Testis (tissue), 3 donors: ENCODE data around the gene C1orf50. TPM values are rescaled to one million over a fixed set of nuclear protein-coding genes. Genes with fewer than 3 reads are reported as not detected.
A peak's percentile ranks its signal among the peaks of the same experiment; 100 is the strongest.

ENCODE experiments used
- DNase-seq: peaks from one replicate; pipeline ENCODE4 v3.0.0-alpha.2; 2019
- H3K27ac ChIP-seq, 2 donors: fragments of 200-600 bp; sonication (generic); one replicate each; pipeline ENCODE4 v1.5.1; 2019
- H3K27me3 ChIP-seq: fragments of 200-600 bp; sonication (generic); one replicate; pipeline ENCODE4 v1.5.1; 2019
- H3K36me3 ChIP-seq: fragments of 200-600 bp; sonication (generic); one replicate; pipeline ENCODE4 v1.5.1; 2017; ENCODE audit warnings: low read depth; ENCODE audit errors: missing control alignments
- H3K4me1 ChIP-seq: fragments of 200-600 bp; sonication (generic); one replicate; pipeline ENCODE4 v1.5.1; 2019
- H3K4me3 ChIP-seq, 2 donors: fragments of 200-600 bp; sonication (generic); one replicate each; pipeline ENCODE4 v1.5.1; 2017 to 2019
- H3K9me3 ChIP-seq: fragments of 200-600 bp; sonication (generic); one replicate; pipeline ENCODE4 v1.5.1; 2017
- CTCF ChIP-seq, 3 experiments: fragments of 450-650 bp in 2 of 3; fragments of 200-600 bp in 1 of 3; sonication (generic) in 1 of 3; IDR thresholded peaks; one replicate each; pipeline ENCODE4 v1.5.1; 2016 to 2019; ENCODE audit warnings: antibody characterized with exemption in 3 of 3, mild to moderate bottlenecking in 2 of 3, moderate library complexity in 1 of 3
- POLR2A ChIP-seq: fragments of 450-650 bp; IDR thresholded peaks from one replicate; pipeline ENCODE4 v1.6.1; 2017; ENCODE audit warnings: antibody characterized with exemption, mild to moderate bottlenecking, moderate library complexity
- WGBS, 2 donors: methylation state at CpG; one replicate each; pipeline ENCODE4 v1.1.5; 2018; 5-methylcytosine and 5-hydroxymethylcytosine counted together
- intact Hi-C: fragments of 100-400 bp; cut with DNase I; formaldehyde crosslinking; loops from one replicate; pipeline ENCODE4 v1.15.1; 2023; ENCODE audit warnings: low total_unique reads
- polyA plus RNA-seq: library from polyadenylated mRNA; stranded (reverse); fragments of 350-450 nt; fragmentation: Illumina TruSeq; extraction: RNeasy Lipid Tissue Mini Kit (QIAGEN cat#74804); gene quantifications from one replicate; pipeline ENCODE4 v1.2.3, GENCODE V29; 2014; ENCODE audit warnings: low read depth, low replicate concordance; ENCODE audit not compliant: insufficient read depth
- total RNA-seq, 2 donors: library from RNA; depleted of rRNA; stranded (reverse); fragments of >200 nt; gene quantifications; one replicate each; pipeline ENCODE4 v1.2.3, GENCODE V29; 2016

The C1orf50 gene
- total and polyA plus RNA-seq, 3 donors from 2014 or later, result 9.4 to 21.8 (median 10.2) TPM

- Histone ChIP-seq H3K27me3 (no peaks in the 10 kb centered on the region), H3K36me3 (no peaks in the 10 kb centered on the region), H3K27ac (no peak overlapping the region), H3K4me1 (peaks cover 13% of the 10 kb centered on the region), H3K4me3 (no peak overlapping the region), H3K9me3 (no peaks in the 10 kb centered on the region)
- DNase-seq, result no peak
- intact Hi-C loops, result no loop called here
- TF ChIP-seq POLR2A, result no peak
- TF ChIP-seq CTCF (IDR thresholded peaks at IDR 0.05), result no peak
- WGBS, 2 donors, result 74 to 76% methylated on average over 5 of the region's 5 CpGs
Observed at GRCh38 chr1:42762269-42762668, 4.8 kb upstream of the C1orf50 start.

GRCh38 chr1:42765269-42765668 is 1.8 kb upstream of the C1orf50 start:
- Histone ChIP-seq H3K4me3 (peak overlapping the region; percentile 90 to 94), H3K27me3 (no peaks in the 10 kb centered on the region), H3K9me3 (no peaks in the 10 kb centered on the region), H3K4me1 (peaks cover 13% of the 10 kb centered on the region), H3K36me3 (no peaks in the 10 kb centered on the region), H3K27ac (peak overlapping the region in 1 of 2 donors; percentile 91)
- DNase-seq, result no peak
- 4 to 7% methylated on average over 7 of the region's 7 CpGs for WGBS, 2 donors
- TF ChIP-seq CTCF (IDR thresholded peaks at IDR 0.05), result no peak
- TF ChIP-seq POLR2A, result no peak
- intact Hi-C loops, result no loop called here

DNA sequence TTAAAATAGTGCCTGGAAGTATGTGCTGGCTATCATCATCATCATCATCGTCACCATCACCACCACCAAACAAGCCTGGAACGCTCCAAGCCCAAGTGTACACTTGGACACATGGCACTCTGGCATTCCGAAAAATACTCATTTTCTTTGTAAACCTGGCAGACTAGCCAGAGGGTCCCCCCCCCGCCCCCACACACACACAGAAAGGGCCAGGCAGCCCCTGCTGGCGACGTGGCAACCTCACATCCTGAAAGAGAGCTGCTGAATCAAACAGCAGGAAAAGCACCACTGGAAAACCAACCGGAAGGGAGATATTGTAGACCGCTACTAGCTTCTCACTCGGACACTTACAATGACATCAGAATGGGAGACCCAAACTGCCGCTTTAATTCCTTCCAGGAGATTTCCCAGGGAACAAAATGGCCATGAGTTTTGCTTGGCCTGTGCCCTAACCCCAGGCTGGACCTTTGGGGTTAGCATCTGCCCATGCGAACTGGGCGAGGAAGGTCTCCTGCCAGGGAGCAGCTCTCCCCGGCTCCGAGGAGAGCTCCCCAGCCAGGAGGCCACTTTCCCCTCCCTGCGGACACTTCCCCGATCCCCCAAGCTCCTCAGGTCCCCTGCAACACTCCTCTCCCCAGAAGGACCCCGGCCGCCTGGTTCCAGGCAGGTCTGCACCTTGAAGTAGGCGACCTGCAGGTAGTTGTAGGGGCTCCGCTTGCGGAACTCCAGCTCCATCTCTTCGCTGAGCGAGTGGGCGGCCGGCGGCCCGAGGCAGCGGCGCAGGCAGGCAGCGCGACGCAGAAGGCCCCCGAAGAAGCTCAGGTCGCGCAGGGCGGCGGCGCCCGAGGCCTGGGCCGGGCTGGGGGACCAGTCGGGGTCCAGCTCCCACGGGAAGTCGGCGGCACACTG is 963 bp upstream of the C1orf50 start:
- H3K9me3 ChIP-seq, result no peaks in the 10 kb centered on the region
- TF ChIP-seq CTCF (IDR thresholded peaks at IDR 0.05) (peak; percentile 17 to 35 (median 27)), POLR2A (no peak)
- intact Hi-C loops, result no loop called here
- H3K4me1 ChIP-seq, result peaks cover 13% of the 10 kb centered on the region
- peak overlapping the region; percentile 83 to 91 for H3K27ac ChIP-seq
- H3K4me3 ChIP-seq, result peak overlapping the region; percentile 90 to 94
- 0 to 1% methylated on average over 13 to 44 of the region's 44 CpGs for WGBS, 2 donors
- DNase-seq, result peak; percentile 41
- H3K36me3 ChIP-seq, result no peaks in the 10 kb centered on the region
- no peaks in the 10 kb centered on the region for H3K27me3 ChIP-seq

DNA sequence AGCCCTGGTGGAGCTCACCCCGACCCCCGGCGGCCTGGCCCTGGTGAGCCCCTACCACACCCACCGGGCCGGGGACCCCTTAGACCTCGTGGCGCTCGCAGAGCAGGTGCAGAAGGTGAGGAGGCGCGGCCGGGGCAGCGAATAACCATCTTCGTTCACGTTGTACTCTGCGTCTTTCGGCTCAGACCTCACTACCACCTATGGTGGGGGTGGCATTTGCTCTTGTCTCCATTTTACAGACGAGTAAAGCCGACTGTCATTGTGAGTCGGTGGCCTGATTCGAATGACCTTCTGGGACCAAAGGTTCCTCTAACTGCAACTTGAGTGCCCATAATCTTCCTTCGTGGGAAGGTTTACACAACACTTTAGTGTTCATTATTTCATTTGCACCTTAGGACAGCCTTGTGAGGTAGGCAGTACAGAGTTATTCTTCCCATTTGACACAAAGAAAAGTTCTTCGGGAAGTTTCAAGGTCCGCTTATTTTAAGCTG is 506 bp downstream of the C1orf50 start:
- TF ChIP-seq POLR2A (no peak), CTCF (IDR thresholded peaks at IDR 0.05) (no peak)
- Histone ChIP-seq H3K27me3 (no peaks in the 10 kb centered on the region), H3K36me3 (no peaks in the 10 kb centered on the region), H3K27ac (peak overlapping the region; percentile 79 to 91), H3K4me3 (peak overlapping the region; percentile 90 to 94), H3K4me1 (peaks cover 13% of the 10 kb centered on the region), H3K9me3 (no peaks in the 10 kb centered on the region)
- no peak for DNase-seq
- WGBS, 2 donors, result 1 to 2% methylated on average over 19 to 22 of the region's 23 CpGs
- intact Hi-C loops, result no loop called here
